ENCODE data around the gene HTD2.
"Not testable (repeated sequence)": the region's sequence is repeated elsewhere in the genome, so short reads cannot be mapped to it uniquely, and the experiment has no call there.

The HTD2 gene

DNA sequence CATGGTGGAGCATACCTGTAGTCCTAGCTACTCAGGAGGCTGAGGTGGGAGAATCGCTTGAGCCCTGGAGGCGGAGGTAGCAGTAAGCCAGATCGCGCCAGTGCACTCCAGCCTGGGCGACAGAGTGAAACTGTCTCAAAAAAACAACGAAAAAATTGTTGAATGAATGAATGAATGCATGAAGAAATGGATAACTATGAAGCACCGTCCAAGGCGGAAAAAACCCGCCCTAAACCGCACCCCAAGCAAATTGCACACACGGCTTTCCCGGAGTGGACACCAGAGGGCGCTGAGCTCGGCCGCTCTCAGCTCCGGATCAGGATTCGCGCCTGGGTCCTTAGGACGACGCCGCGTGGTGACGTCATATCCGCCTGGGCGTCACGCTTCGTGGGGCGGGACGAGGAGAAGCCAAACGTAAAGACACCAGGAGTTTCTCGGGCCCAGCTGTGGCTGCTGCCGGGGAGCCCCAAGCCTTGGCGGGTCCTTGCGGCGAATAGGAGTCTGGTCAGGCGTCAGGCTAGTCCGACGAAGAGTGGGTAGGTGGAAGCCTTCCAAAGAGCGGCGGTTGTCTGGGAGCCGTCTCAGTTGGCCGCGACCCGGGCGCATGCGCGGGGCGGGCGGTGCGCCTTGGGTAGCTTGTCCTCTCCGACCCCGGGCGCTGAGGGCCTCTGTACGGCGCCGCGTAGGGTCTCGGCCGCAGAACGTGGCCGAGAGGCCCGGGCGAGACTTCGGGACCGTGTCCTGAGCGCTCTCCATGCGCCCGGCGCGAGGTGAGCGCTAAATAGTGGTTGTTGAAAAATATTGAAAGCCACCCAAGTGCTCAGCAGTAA is at the start of gene HTD2, which contains the start of gene RPP14:
TSS of gene HTD2 (plus strand) at position 639 of the 830 bp plus-strand sequence. CDS start 11,094 bp downstream, outside the sequence.
TSS of gene RPP14 (plus strand) at position 364 of the 830 bp plus-strand sequence. CDS start 4,085 bp downstream, outside the sequence.
- peak; percentile 72 for DNase-seq

DNA sequence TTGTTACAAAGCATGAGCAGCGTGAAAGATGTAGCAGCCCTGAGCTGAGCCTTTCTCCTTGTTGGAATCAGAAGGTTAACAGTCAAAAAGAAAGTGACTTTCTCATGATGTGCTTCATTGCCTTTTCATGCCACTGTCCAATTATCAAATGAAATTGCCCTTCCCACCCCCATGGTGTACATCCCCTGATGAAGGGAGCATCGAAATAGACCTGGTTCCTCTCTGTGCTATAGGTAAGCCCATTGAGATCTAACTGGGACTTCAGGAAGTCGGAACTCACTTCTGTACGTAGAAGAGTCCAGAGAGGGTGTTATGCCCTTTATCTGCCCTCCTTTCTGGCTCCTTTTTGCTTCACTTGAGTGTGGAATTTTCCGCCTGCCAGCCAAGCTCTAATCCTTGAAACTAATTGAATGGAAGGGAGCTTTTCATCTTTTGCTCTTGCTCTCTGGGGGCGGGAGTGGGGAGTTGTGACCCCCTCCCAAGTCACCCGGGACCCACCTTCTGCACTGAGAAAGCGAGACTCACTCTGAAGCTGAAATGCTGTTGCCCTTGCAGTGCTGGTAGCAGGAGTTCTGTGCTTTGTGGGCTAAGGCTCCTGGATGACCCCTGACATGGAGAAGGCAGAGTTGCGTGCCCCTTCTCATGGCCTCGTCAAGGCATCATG is 47.8 kb upstream of the HTD2 start:
- DNase-seq: no peak

DNA sequence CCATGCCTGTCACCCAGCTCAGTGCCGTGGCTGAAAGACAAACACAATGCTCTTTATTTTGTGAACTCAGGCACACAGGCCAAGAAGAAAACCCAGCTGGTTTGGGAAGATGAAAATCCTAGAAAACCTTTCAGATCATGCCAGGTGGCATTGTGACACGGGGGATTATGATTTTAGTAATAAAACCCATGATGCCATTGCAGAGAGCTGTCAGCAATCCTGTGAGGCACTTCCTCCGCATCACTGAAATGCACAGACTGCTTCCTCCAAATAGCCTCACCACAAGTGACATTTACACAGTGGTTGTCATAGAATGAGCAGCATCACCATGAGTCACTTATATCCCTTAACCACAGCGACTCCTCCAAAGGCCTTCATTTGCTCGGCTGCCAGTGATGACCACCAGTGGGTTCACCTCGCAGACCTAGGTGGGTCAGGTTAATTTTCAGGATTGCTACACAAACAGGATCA is 46.0 kb upstream of the HTD2 start:
- DNase-seq: no peak

GRCh38 chr3:58260733-58261132 is 45.6 kb upstream of the HTD2 start:
- DNase-seq: no peak

DNA sequence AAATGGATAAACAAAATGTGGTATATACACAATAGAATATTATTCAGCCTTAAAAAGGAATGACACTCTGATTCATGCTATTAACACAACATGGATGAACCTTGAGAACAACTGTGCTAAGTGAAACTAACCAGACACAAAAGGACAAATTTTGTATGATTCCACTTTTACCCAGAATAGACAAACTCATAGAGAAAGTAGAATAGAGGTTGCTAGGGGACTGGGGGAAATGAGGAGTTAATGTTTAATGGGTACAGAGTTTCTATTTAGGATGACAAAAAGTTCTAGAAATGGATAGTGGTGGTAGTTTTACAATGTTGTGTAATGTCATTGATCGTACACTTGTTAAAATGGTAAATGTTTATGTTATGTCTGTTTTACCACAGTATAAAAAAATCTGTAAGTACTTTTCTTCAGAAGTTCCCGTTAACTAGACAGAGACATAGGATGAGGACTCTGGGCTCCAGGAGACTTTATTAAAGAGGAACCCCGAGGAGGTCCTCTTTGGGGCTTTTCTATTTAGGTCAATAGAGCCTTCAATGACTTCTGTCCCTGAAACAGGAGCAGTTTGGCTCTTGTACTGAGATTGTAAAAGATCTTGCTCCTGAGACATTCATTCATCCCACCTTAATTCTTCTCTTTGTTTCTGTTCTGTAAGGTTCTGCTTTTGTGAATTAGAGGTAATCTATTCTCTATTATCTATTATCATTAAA is 44.2 kb upstream of the HTD2 start:
- DNase-seq: no peak

- no peak for DNase-seq
Measured at GRCh38 chr3:58266577-58266976, 39.7 kb upstream of the HTD2 start.

DNA sequence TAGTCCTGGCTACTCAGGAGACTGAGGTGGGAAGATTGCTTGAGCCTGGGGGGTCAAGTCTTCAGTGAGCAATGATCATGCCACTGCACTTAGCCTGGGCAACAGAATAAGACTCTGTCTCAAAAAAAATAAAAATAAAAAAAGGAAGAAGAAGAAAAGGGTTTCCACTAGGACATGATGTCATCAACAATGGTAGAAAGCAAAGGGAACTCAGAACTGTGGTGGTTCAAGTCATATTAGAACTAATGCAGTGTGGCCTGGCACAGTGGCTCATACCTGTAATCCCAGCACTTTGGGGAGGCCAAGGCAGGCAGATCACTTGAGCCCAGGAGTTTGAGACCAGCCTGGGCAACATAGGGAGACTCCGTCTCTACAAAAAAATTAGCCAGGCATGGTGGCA is 38.8 kb upstream of the HTD2 start:
- not testable (repeated sequence) for DNase-seq

DNA sequence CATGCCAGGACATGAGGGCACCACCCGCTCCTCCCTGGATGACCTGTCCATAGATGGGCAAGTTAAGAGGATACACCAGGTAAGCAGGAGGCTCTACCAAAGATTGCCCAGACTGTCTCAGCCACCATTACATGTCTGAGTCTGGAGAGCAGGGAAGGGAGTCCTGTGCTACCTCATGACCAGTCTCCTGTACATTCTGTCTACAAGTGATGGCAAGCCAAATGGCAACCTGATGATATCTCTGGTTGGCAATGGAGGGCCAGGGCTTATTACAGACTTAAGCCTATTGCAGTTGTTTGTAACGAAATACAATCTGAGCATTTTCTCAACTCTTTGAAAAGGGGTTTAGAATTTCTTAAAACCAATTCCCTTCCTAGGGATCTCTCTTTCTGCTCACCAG is 37.0 kb upstream of the HTD2 start:
- no peak for DNase-seq

- no peak for DNase-seq
Measured at GRCh38 chr3:58270485-58270884, 35.8 kb upstream of the HTD2 start.

DNA sequence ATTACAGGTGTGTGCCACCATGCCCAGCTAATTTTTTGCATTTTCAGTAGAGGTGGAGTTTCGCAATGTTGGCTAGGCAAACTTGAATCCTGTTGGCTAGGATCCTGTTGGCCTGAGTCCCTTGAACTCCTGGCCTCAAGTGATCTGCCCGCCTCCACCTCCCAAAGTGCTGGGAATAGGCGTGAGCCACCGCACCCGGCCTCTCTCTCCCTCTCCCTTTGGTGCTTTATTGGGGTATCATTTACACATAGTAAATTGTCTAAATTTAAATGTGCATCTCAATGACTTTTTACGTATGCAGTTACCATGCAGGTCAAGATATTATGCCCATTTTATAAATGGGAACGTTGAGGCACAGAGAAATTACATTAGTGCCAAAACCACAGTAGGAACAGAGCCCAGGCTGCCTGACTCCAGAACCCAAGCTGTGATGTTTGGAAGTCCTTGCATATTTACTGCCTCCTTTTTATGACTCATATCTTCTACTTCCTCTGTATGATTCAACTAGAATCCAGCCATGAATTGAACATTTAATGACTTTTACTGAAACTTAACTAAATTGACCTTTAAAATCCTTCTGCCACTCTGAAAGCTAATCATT is 34.3 kb upstream of the HTD2 start:
- DNase-seq: no peak

- DNase-seq: no peak
Measured at GRCh38 chr3:58272891-58273290, 33.4 kb upstream of the HTD2 start.

DNA sequence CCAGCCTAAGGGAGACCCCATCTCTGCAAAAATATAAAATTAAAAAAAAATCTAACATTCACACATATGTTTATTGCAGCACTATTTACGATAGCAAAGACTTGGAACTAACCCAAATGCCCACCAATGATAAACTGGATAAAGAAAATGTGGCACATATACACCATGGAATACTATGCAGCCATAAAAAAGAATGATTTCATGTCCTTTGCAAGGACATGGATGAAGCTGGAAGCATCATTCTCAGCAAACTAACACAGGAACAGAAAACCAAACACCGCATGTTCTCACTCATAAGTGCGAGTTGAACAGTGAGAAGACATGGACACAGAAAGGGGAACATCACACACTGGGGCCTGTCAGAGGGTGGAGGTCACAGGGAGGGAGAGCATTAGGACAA is 33.0 kb upstream of the HTD2 start:
- DNase-seq: not testable (repeated sequence)

DNA sequence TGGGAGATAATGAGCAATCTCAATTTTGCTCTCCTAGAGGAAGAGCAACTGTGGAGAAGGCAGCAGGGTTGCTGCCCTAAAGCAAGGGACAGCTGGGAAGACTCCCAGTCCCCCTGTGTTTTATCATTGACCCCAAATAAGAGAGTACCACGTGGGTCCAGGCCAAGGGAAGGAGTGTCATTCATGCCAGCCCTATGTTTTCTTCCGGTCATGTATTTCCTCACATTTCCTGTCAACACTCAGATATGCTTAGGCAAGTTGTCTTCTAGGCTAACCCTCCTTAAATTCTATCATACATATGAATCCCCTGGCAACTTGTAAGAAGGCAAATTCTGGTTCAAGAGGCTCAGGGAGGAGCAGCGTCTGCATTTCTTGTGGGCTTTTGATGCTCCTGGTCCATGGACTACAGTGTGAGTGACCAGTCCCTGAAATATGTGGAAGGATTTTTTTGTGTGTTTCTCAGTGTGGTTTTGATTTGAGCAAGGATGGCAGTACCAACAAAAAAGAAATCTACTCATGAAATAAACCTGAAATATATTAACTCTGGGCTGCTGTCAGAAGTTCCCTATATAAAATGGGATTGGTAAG is 32.2 kb upstream of the HTD2 start:
- no peak for DNase-seq

DNA sequence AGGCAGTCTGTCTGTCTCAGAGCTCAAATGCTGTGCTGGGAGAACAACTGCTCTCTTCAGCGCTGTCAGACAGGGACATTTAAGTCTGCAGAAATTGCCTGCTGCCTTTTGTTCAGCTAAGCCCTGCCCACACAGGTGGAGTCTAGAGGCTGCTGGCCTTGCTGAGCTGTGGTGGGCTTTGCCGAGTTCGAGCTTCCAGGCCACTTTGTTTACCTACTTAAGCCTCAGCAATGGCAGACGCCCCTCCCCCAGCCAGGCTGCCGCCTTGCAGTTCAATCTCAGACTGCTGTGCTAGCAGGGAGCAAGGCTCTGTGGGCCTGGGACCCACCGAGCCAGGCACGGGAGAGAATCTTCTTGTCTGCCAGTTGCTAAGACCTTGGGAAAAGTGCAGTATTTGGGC is 25.3 kb upstream of the HTD2 start:
- no peak for DNase-seq

GRCh38 chr3:58285334-58285733 is 21.0 kb upstream of the HTD2 start:
- no peak for DNase-seq

DNA sequence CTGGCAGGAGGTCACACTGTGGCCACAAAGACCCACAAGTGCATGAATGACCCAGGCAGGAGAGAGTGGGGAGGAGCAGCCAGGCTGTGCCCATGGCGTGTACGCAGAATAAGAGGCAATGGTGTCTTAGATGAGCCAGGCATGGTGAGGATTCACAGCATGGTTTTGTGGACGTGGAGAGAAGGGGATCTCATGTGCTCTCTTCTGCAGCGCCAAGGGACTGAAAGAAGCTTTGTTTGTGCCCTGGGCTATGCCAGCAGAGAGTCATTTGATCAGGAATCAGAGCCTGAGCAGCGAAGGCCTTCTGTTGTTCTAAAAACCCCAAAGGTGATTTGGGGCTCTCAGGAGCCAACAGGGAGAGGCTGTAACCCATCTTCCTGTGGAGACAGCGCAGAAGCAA is 19.0 kb upstream of the HTD2 start:
- DNase-seq: no peak

- DNase-seq: no peak
Measured at GRCh38 chr3:58288011-58288728, 18.1 kb upstream of the HTD2 start.

DNA sequence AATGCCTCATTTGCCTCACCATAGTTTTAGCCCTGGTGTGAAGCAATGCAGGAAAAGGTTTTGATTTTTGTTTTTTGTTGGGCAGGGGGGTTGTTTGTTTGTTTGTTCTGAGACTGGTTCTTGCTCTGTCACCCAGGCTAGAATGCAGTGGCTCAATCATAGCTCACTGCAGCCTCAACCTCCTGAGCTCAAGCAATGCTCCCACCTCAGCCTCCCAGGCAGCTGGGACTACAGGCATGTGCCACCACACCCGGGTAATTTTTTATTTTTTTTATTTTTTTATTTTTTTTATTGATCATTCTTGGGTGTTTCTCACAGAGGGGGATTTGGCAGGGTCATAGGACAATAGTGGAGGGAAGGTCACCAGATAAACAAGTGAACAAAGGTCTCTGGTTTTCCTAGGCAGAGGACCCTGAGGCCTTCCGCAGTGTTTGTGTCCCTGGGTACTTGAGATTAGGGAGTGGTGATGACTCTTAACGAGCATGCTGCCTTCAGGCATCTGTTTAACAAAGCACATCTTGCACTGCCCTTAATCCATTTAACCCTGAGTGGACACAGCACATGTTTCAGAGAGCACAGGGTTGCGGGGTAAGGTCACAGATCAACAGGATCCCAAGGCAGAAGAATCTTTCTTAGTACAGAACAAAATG is 17.2 kb upstream of the HTD2 start:
- not testable (repeated sequence) for DNase-seq

GRCh38 chr3:58290446-58290845 is 15.9 kb upstream of the HTD2 start:
- DNase-seq: not testable (repeated sequence)

GRCh38 chr3:58291671-58292338 is 14.5 kb upstream of the HTD2 start:
- DNase-seq: no peak

- no peak for DNase-seq
Measured at GRCh38 chr3:58292866-58293265, 13.5 kb upstream of the HTD2 start.

Data from NCI-H510A (cell line).